NOMO-1 treated with DMSO at 0.1 percent for 48 hours (cell line): Measurements from ENCODE around the gene SPEF1.
"Not testable (repeated sequence)": the region's sequence is repeated elsewhere in the genome, so short reads cannot be mapped to it uniquely, and the experiment has no call there.

Experiments
- DNase-seq: peaks from one replicate; lab custom pipeline; 2025; ENCODE audit not compliant: unreplicated experiment; lab: John Stamatoyannopoulos, UW

SPEF1 gene

GRCh38 chr20:3789201-3789600, 8.0 kb upstream of the SPEF1 start:
- not testable (repeated sequence) for DNase-seq

- no peak for DNase-seq
Observed at GRCh38 chr20:3788685-3789155, 7.5 kb upstream of the SPEF1 start.

- DNase-seq: no peak
Observed at GRCh38 chr20:3787324-3788014, 6.2 kb upstream of the SPEF1 start.

GRCh38 chr20:3786665-3787323, 5.5 kb upstream of the SPEF1 start, which contains the start of gene CENPB:
Gene CENPB (minus strand): TSS chr20:3786740. CDS start chr20:3786483, 257 bp downstream.
- peak; percentile 86 for DNase-seq

GRCh38 chr20:3786126-3786484, 4.9 kb upstream of the SPEF1 start:
- peak; percentile 29 for DNase-seq

DNA sequence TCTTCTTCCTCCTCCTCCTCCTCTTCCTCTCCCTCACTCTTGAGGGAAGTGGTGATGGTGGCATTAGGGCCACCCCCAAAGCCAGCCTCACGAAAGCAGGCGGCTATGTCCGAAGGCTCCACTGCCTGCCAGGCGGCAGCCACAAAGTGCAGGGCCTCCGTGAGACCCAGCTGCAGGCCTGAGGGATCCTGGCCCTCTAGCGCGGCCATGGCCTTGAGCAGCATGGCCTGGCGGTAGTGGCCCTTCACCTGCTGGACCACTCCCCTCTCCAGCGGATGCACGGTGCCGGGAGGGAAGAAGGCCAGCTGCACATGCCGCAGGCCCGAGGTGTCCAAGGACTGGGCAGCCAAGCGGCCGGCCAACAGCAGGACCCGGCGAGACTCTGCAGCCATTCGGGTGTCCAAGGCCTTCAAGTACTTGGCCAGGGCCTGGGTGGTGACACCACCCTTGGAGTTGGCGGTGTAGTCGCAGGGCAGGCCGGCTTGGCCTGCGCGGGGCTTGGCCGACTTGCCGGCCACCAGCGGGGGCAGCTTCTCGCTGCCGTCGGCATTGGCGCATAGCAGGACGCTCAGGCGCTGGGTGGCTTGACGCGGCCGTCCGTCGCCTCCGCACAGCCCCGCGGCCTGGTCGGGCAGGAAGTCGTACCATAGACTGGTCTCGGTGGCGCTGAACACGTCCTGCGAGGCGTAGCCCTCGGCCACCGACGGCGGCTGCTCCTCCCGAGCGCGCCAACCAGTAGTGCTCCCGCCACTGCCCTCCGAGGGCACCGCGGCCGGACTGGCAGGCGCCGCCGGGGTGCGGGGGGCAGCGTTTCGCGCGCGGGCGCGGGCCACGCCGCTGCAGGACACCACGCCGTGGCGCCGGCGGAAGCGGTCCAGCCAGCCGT, 4.2 kb upstream of the SPEF1 start:
- DNase-seq: no peak

- DNase-seq: no peak
Observed at GRCh38 chr20:3784863-3785239, 3.6 kb upstream of the SPEF1 start.

- no peak for DNase-seq
Observed at GRCh38 chr20:3784216-3784853, 3.1 kb upstream of the SPEF1 start.

- DNase-seq: no peak
Observed at GRCh38 chr20:3783511-3784195, 2.4 kb upstream of the SPEF1 start.

- no peak for DNase-seq
Observed at GRCh38 chr20:3783068-3783489, 1.8 kb upstream of the SPEF1 start.

DNA sequence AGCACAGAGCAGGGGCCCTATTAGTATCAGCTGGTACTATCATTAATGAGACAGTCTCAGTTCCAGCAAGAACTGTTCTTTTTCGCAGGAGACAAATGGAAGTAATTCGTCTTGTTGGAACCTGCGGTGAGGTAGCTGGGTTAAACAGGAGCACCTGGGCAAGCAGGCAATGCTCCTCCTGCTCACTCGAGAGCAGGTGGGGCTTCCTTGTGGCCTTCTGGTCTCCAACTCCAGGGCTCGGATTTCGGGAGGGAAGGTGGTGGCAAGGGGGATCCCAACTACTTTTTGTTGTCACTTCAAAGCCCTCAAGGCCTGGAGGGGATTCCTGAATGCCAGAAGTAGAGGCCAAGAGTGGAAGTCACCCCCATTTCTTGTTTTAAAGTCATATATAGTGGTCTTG, 1.3 kb upstream of the SPEF1 start:
- no peak for DNase-seq

GRCh38 chr20:3778976-3779375, 2.3 kb downstream of the SPEF1 start:
- no peak for DNase-seq

GRCh38 chr20:3777716-3778629, 3.3 kb downstream of the SPEF1 start:
- DNase-seq: peak; percentile 15

DNA sequence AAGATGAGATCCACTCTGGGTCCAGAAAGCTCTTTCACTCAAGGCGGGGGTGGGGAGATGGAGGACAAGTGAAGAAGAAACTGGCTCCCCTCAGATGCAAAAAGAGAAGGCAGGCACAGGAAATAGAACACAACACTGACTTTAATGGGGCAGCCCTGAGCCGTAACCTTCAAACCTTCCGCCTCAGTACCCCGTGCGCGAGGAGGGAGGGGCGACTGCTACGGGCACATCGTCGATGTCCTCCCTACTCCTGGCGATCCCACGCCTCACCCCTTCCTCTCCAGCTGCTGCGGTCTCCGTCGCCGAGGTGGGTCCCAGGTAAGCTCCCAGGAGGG, 3.9 kb downstream of the SPEF1 start:
- DNase-seq: no peak

- DNase-seq: no peak
Observed at GRCh38 chr20:3775457-3776108, 5.7 kb downstream of the SPEF1 start.

DNA sequence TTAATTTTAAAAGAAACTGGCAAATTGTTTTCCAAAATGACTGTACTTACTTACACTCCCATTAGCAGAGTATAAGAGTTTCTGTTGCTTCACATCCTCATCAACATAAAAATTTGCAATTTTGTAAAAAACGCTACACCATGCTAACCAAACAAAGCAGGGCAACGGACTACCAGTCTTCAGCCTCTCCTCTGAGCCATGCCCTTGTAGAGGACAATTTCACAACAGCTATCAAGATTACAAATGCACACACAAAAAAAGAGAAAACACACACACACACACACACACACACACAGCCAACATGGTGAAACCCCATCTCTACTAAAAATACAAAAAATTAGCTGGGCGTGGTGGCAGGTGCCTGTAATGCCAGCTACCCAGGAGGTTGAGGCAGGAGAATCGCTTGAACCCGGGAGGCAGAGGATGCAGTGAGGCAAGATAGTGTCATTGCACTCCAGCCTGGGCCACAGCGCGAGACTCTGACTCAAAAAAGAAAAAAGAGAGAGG, 9.6 kb downstream of the SPEF1 start:
- no peak for DNase-seq

DNA sequence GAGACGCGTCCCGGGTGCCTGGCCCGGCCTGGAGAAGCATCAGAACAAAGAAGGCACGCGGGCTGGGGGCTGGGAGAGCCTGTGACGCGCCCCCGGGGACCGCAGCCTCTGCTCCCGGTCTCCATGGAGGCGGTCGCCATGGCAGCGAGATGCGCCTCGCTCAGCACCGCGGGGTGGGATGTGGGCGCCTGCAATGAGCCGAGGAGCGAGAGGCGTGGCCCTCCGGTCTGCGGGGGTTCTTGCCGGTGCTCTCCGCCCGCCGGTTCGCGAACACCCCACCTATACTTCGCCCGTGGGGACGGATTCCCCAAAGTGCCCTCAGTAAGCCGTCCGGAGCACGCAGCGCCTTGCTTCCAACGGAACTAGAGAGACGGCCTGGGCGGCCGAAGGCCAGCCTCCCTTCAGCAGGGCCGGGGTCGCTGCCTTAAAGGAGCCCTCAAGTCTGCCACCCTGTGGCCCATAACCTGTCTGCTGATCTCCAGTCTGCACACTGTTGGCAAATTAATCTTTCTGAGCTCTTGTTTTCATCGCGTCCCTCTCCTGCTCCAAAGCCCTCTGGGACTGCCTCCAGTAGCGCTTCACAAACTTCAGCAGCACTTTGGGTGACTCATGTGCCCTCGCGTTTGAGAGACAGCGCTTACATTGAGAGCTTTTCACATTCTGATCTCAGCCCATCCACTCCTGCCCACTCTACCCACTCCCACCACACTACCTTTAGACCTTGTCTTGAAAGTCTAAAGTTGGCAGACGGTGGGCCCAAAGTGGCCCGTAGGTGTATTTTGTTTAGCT, 12.7 kb downstream of the SPEF1 start:
- peak; percentile 71 for DNase-seq
